NCI-H345 treated with DMSO at 0.1 percent for 48 hours (cell line): ENCODE measurements around the gene OLFML1.
"Not testable (repeated sequence)": the region's sequence is repeated elsewhere in the genome, so short reads cannot be mapped to it uniquely, and the experiment has no call there.

ENCODE experiments used
- DNase-seq: peaks from one replicate; lab custom pipeline; 2025; ENCODE audit not compliant: unreplicated experiment; lab: John Stamatoyannopoulos, UW

The OLFML1 gene

DNA sequence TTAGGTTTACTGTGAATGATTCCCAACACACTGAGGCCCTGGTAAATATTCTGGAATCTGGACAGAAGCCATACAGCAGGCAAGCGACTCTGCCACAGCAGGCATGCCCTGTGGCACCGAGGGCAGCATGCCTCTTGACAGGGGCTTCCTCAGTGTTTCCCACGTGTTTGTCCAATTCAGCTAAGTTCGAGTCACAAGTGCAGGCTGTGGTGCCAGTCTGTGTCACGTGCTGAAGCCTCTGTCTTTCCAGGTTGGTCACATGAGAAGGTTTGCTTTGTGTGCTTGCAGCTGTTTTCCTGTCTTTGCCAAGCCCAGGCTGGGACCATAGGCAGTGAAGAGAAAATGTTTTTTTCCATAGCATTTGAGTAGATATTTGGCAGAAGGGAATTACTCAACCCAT lies 26.1 kb downstream of the OLFML1 start:
- DNase-seq, result peak; percentile 65

DNA sequence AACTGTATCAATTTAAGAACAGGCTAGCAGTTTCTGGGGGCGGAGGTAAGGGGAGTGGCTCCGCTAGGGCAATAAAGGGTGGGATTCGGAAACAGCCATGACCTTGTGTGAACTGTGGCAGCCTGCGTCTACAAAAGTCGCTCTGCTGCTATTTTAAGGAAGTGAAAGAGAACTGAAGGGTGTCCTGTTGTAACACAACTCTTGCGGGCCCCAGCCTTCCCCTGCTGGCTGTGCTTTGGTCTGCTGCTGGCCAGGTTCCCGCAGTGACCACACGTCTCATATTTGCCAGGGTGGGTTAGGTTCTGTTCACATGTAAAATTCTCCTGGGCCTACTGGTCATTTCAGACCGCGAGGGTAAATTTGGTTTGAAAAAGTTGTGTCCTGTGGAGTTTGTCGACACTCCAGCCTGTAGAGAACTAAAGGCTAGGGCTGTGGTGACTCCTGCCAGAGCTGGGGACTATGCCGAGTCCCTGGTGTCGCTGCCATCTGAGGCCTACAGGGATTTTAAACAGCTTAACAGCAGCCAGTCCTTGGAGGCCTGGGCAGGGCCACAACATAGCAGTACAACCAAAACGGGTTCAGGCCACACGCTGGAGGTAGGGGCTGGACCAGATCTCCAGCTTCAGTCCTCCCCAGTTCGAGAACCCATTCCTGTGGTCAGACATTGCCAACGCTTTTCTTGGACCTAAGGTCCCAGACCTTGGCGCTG lies 27.4 kb downstream of the OLFML1 start:
- no peak for DNase-seq

DNA sequence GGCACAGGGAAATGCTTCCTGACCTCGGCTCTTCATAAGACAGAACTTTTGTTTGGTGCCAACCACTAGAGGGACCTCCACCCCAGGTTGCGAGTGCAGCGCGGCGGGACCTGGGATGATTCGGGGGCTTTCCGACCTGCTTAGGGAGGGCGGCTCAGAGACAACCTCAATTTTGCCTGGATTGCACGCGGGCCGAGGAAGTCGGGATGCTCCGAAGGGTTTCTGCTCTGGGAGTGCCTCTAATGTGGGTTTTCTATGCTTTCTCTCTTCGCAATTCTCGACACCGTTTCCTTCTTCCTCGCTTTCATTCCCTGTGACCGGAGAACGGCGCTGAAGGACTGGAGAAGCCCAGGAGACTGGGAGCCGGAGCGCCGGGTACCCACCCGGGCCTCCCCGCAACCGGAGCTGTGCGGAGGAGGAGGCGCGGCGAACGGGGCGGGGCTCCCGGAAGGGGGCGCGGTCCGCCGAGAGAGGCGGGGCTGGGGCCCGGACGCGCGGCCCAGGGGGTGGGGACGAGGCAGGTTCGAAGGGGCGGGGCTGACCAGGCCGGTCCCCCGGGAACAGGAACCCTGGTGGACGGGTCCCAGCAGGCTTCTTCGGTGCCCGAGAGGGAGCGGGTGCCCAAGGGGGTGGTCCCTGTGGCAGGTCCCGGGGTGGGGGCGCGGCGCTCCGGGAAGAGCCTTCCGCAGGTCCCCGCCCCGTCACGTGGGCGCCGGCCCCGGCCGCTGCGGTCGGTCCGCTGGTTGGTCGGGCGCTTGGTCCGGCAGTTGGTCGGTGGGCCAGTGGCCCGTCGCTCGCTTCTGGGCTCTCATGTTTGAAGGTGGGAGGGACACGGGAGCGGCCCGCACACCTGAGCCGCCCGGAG lies 28.2 kb downstream of the OLFML1 start, which contains the start of gene PPFIBP2:
TSS of gene PPFIBP2 (plus strand) at position 766 of the 865 bp plus-strand sequence. CDS start 35,477 bp downstream, outside the sequence.
- DNase-seq, result peak; percentile 63

DNA sequence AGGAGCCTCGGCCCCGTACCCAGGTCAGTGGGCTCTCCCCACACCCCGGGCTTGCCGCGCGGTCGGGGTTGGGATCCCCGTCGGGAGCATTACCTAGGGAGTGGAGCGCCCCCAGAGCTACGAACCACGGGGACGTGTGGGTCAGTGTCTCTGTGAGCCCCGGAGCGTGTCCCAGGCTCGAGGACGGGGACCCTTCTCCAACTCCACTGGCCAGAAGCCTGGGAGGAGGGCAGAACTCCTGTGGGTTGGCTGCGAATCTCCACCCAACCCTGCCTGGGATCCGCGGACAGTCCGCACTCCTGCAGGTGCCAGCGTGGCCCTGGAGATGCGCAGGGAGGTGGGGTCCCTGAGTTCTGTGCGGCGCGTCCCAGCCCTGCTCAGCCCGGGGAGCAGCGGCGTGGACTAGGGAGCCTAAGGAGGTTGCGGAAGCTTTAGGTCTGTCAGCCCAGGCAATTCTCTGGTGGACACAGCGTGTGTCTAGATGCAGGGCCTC lies 28.8 kb downstream of the OLFML1 start:
- no peak for DNase-seq

DNA sequence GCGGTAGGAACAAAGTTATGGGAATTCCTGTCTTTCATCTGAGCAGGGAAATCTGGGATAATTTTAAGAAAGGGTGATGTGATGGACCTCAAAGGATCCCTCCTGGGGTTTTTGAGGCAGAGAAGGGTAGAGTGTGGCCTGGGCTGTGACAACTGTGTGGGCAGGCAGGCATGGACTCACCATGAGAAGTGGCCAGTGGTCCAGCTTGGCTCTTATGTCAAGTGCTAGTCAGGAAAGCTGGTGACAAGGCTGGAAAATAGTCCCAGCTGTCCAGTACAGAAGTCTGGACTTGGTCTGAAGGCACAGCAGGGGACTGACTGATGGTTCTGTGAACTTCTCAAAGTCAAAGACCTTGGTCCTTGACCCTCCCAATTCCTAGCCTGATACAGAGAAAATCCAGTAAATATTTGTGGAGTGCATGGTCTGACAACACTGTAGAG lies 30.2 kb downstream of the OLFML1 start:
- no peak for DNase-seq

DNA sequence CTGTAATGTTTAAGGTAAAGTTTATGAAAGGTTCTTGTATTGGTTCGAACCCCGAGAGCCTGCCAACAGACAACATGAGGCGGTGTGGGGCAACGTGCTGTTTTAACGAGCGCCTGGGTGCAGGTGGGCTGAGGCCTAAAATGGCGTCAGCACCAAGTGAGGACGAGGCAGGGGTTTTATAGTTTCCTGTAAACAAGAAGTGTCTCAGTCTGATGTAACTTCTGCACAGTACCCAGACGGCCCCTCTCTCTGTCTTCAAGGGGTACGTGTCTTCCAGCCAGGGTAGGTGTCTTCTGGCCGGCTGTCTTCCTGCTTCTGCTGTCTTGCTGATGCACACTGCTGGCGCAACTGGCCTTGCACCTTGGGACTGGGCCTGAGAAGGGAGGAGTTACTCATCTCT lies 31.2 kb downstream of the OLFML1 start:
- DNase-seq, result no peak

DNA sequence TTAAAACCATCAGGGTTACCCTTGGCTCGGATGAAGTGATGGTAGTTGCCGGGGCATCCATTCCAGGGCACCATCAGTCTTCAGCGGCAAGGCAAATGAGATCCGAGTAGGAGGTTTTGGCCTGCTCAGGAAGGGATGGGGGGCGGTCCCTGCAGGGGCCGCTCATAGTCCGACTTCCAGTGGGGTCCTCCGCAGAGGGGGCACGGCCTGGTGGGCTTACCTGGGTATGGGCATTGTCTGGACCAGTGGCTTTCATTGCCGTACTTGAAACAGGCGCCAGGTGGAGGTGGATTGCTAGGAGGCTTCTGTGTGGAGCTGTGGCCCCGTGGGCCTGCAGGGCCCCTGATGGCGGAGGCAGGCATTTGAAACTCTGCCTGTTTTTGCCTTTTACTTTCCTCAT lies 32.4 kb downstream of the OLFML1 start:
- DNase-seq, result not testable (repeated sequence)

DNA sequence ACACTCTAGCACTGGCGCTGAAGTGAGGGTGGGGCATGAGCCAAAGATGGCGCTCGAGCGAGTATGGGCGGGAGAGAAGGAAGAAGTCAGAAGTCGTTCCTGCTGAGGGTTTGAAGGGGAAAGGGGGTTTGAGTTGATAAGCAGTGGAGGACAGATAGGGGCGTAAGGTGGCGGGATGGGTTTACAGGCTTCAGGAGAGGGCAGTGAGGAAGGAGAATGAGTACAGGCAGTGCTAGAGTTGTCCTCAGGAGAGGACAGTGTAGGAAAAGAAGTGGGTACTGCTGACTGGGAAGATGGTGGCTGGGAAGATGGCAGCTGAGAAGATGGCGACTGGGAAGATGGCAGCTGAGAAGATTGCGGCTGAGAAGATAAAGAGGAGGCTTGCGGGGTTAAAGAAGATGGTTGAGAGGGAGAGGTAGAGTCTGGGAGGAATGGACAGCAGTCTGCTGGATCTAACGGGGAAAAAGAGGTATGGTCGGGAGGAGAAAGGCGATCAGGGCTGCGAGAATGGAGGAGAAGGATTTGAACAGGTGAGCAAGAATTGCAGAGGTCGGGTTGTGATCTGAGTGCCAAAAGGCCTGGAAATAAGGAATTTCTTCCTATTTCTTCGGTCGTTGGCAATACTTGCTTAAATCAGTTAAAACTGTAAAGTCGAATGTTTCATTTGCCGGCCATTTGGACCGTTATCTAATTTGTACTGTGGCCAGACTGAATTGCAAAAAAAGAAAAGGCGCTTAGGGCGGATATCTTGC lies 33.7 kb downstream of the OLFML1 start:
- no peak for DNase-seq

DNA sequence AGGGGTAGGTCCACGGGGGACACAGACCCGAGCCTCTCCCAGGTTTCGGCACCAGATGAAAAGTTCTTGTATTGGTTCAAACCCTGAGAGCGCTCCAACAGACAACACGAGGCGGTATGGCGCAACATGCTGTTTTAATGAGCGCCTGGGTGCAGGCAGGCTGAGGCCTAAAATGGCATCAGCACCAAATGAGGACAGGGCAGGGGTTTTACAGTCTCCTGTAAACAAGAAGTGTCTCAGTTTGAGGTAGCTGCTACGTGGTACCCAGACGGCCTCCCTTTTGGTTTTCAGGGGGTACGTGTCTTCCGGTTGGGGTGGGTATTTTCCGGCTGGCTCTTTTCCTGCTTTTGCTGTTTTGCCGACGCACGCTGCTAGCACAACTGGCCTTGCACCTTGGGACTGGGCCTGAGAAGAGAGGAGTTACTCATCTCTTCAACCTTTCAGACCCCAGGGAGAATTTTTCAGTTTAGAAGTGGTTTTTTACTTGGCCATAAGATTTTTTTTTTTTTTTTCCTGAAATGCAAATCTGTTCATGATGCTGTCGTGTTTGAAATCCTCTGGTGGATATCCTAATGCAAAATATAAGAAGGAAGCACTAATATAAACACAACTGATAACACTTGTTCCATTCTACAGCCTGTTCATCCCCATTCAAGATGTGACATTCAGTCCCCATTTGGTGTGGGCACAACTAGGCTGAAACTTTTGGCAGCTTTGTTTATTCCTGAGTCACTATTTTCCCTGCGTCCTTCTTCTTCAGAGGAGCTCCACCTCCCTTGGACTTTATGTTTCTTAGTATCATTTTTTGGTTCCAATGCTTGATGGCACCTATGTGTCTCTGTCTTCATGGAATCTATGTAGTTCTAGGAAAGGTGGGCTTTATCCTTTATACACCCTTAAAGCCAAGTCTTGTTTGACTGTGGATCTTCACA lies 35.0 kb downstream of the OLFML1 start:
- DNase-seq, result no peak

- DNase-seq, result no peak
These were observed 35.7 kb downstream of the OLFML1 start for GRCh38 chr11:7520981-7521487.

DNA sequence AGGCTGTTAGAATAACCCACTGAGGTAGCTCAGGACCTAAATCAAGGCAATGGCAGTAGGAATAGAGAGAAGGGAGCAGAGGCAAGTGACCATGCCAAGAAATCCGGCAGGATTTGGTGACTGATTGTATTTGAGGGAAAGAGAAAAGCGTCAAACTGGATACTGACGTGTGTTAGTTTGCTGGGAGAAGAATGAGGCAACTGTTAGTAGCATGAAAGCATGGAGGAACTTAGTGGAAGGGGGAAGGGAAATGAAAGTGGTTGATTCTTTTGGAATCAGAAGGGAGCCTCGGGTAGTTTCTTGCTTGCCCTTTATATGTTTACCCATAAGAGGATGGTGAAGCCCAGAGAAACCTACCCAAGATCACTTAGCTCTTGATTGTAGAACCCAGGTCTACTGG lies 36.8 kb downstream of the OLFML1 start:
- no peak for DNase-seq

DNA sequence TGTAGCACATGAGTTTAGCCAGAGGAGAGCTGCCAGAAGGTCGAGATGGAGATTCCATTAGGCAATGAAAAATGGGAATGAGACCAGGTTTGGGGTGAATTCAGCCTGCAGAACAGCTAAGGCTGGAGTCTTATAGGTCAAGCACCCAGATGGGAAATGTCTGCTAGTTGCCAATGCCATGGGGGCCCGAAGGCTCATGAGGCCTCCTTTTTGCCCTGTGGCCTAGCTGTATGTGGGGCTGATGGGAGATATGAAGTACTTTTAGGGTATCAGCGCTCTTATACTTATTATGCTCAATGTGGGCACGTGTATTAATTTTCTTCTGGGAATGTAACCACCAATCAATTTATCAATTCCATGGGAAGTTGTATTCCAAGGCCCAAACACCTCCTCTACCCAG lies 37.2 kb downstream of the OLFML1 start:
- DNase-seq, result no peak

- DNase-seq, result no peak
These were observed 38.3 kb downstream of the OLFML1 start for GRCh38 chr11:7523416-7524210.

DNA sequence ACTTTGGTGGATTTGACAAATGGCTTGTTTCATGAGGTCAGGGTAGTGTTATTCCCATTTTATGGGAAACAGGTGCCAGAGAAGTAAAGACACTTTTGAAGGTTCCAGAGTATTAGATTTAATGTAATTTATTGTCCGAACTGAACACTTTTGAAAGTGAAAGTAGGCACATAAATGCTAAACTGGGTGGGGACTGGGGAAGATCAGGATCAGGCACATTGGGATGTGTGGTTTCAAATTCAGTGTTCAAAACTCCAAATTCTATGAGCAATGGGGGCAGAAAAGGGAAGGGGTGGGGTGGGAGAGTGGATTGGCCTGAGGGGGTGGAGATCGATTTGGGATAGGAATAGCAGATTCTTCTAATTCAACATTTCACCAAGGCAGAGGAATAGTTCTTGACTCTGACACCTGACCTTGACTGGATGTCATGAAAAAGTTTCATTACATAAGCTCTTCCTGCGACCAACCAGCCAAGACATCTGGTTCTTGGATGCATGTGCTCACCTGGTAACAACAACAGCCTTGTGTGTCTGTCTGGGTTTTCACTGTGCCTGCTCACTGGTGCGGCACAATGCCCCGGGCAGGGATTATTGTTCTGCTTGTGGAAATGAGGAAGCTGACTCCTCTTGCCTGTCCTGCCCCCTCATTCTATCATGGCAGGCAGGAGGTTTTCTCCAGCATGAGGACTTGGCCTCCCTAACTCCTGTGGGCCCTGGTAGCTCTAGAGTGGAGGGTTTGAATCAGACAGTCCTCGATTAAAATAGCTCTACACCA lies 39.3 kb downstream of the OLFML1 start:
- DNase-seq, result no peak

- DNase-seq, result no peak
These were observed 40.1 kb downstream of the OLFML1 start for GRCh38 chr11:7525424-7525823.

DNA sequence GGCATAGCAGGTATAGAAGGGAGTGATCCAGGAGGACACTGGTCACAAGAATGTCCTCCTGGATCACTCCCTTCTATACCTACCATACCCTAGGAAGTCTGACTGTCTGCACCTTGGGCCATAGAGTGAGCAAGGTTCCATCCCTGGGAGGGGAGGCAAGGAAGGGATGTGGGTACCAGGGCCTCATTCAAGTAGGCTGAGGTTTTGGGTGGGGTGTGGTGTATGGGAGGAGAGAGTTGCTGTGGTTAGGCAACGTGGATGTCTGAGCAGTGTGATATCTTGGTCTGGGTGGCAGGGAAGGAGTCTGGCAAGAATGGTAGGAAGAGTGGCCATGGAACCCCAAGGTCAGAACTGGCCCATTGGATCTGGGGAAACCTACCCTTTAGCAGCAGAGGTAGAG lies 41.7 kb downstream of the OLFML1 start:
- no peak for DNase-seq

GRCh38 chr11:7528514-7529049 lies 43.3 kb downstream of the OLFML1 start:
- no peak for DNase-seq

DNA sequence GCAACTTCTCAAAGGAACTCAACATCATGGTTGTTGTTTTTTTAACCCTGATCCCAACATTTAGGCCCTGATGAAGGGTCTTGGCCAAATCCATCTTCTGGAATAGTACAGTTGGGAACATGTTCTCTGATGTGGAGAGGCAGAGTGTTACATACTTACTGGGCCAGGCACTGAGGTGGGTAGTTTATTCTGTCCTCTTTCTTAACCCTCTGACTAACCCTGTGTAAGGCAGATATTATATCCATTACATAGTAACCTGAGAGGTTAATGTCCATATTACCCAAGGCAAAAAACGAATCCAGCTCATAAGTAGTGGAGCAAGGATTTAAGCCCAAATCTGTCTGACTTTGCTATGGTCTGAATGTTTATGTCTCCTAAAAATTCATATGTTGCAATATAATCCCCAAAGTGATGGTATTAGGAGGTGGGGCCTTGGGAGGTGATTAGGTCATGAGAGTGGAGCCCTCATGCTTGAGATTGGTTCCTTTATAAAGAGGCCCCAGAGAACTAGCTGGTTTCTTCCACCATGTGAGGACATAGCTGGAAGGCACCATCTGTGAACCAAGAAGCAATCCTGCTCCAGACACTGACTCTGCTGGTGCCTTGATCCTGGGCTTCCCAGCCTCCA lies 44.8 kb downstream of the OLFML1 start:
- DNase-seq, result no peak
